HG03139 (cell line): ENCODE results near the gene NOP9.
A peak's percentile ranks its signal among the peaks of the same experiment; 100 is the strongest.

Source experiments
- ATAC-seq: cut with Tn5 transposase; IDR thresholded peaks from one replicate; pipeline ENCODE4 v1.9.1; 2021; ENCODE audit not compliant: unreplicated experiment

NOP9 gene

GRCh38 chr14:24262821-24263733 is 36.6 kb upstream of the NOP9 start, which contains the start of gene TGM1:
Gene TGM1, minus strand, starts transcription at chr14:24263177. Its CDS starts 825 bp downstream, at chr14:24262352.
- ATAC-seq: no peak

- ATAC-seq: no peak
Measured at GRCh38 chr14:24263848-24264247, 35.8 kb upstream of the NOP9 start.

GRCh38 chr14:24264298-24264697 is 35.4 kb upstream of the NOP9 start:
- ATAC-seq: no peak

DNA sequence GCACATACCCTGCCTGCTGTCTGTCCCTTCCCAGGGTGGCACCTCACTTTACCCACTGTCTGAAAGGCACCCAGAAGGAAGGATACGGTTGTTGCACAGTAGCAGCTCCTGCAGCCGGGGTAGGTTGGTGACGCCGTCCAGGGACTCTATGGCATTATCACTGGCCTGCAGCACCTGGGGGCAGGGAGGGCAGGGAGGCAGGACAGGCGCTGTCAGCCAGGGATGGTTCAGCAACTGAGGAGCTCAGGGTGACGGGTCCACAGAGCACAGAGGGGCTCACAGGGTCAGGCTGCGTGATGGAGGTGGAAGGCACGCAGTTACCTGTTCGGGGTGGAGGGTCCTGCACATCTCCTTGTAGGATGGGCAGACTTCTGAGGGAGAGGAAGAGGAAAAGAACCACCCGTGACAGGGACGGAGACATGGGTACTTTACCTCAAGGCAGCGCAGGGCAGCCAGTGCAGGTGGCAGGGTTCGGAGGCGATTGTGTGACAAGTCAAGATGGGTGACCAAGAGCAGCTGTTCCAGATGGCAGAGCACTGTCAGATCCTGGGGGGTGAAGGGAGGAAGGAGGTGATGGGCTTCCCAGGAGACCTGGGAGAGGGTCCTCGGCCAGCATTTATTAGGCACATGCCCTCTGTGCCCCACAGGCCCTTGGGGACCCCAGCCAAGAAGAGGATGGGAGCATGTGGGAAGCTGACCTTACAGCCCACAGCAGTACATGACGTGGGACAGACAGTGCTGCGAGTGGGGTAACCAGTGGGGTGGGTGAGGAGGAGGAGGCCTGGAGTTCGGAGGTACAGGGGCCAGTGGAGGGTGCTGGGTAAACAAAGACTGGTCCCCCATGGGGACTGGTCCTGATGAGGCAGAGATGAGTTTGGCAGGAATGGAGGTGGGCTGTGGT is 33.1 kb upstream of the NOP9 start:
- no peak for ATAC-seq

DNA sequence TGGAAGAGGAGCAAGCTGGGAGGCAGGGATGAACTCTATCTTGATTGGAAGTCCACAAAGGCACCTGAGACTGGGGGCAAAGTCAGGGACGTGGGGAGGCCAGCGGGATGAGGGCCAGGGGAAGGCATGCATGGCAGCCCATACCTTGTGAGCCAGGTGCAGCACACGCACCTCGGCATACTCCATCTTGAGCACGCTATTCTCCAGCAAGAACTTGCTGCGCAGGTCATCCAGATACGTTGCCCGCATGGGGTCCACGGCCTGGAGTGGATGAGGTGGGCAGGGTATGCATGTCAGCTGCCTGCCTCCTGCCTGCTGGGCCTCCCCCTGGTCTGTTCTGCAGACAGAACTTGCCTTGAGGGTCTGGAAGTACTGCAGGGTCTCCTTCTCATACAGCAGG is 32.1 kb upstream of the NOP9 start:
- ATAC-seq: no peak

DNA sequence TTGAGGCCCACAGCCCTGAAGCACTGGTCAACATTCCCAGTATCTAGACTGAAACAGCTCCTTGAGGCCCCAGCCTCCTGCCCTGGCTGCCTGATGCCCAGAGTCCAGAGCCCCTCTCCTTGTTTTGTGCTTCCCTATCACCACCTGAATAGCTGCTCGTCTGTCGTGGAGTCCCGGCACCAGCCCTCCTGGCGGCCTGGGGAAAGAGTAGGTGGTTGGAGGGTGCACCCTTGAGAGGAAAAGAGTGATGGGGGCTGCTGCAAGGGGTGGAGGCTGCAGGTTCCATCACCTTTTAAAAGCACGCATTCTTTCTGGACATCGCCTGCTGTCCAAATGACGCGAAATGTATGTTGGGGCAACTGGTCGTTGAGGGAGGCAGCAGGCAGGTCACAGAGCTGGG is 31.4 kb upstream of the NOP9 start:
- no peak for ATAC-seq

- no peak for ATAC-seq
Measured at GRCh38 chr14:24269368-24269767, 30.3 kb upstream of the NOP9 start.

- no peak for ATAC-seq
Measured at GRCh38 chr14:24269910-24270536, 29.6 kb upstream of the NOP9 start.

GRCh38 chr14:24270537-24271133 is 29.0 kb upstream of the NOP9 start:
- no peak for ATAC-seq

GRCh38 chr14:24271134-24271833 is 28.4 kb upstream of the NOP9 start, which contains the start of gene RABGGTA:
Gene RABGGTA, minus strand, starts transcription at chr14:24271597. Its CDS starts 482 bp downstream, at chr14:24271115.
- peak; percentile 82 for ATAC-seq

DNA sequence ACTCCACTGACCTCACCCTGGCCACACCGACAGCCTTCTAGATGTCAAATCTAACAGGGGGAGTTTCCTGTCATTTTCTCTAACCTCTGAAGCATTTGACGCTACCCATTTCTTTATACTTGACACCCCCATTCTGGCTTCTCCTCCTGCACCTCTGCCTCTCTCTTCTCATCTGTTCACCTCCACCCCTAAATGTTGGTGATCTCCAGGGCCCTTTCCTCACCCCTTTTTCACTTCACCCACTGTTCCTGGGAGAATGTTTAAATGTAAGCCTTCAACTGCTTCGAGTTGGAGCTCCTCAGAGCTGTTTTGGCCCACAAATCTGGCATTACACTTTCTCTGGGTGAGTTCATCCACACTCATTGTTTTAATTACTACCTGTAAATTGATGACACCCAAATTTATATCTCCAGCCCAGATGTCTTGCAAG is 27.8 kb upstream of the NOP9 start:
- ATAC-seq: no peak

DNA sequence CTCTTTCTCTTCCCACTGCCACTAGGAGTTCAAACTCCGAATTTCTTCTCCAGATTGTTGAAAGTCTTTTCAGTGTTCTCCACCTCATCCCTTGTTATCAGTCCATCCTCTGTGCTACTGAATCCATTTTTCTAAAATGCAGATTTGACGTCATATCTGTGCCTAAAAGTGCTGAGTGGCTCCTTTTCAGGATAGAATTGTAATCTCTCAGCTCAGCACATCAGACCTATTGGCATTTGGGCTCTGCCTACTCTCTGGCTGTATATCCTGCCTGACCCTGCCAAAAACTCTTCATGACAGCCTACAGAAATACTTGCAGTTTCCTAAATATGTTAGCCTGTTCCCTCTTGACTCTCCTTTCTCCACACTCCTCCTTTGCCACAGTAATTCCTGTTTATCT is 27.2 kb upstream of the NOP9 start:
- ATAC-seq: no peak

- ATAC-seq: no peak
Measured at GRCh38 chr14:24273422-24273998, 26.1 kb upstream of the NOP9 start.

DNA sequence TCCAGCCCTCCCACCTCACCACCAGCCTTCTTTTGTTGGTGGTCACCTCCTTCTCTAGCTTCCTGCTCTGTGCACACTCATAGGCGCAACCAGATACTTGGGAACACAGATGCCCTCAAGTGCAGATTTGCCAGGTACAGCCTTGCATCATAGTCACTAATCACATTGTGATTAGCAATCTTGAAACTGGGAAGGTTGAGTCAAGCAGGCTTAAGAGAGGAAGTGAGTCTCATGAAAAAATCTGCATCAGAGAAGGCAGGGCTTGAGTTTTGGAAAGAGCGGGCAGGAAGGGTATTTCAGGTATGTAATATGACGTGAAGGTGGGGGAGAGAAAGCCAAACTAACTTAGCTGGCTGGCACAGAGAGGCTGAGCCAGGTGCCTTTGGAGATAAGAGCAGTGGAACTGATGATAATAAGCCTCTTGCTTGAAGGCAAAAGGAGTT is 25.5 kb upstream of the NOP9 start:
- no peak for ATAC-seq

GRCh38 chr14:24277071-24277470 is 22.6 kb upstream of the NOP9 start:
- ATAC-seq: no peak

DNA sequence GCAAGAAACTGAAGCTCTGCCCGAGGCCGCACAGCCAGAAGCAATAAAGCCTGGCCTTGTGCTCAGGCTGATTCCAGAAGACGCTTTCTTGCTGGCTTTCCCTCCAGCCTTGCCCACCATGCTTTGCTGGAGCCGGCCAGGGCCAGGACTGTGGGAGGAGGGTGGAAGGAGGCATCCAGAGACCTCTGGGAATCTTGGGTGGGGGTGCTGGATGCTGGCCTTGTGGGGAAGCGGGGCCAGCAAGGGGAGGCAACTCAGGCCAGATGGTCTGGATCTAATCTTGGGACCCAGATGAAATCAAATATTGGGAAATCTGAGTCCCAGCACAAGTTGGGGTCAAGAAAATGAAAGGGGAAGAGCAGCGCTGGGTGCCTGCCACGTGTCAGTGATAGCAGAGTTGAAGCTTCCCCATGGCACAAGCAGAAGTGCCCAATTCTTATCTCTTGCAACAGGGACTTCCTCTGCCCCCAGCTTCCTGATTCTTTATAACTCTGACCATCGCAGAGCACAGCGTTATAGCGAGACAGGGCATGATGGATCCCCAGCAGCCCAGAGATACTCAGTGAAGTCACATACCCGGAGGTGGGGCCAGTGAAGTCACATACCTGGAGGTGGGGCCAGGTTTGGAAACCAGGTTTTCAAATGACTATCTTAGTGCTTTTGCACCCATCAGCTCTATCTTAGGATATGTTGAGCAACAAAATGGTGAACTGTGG is 21.9 kb upstream of the NOP9 start:
- no peak for ATAC-seq

- no peak for ATAC-seq
Measured at GRCh38 chr14:24278424-24278823, 21.2 kb upstream of the NOP9 start.

- ATAC-seq: no peak
Measured at GRCh38 chr14:24279301-24280186, 20.1 kb upstream of the NOP9 start.
